ENCODE measurements around the gene CEP350.

DNA sequence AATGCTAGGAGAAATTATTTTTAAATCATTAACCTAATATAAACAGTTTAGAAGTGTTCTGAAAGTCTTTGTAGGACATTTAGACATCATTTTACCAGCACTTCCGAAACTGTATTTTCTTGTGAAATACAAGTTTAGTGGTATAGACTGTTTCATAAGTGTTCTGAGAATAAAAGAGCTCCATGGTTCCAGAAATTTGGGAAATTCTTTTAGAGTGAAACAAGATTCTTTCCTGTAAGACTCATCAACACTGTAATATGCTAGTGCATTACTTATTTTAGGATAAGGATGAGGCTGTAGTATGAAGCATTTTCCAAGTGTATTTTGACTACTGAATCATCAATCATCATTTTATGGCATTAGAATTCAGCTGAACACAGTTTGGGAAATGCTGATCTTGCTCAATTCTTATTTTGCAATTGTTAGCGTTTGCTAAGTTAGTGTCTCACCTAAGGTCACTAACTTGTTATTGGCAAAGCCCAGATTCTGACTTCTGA is 73.4 kb downstream of the CEP350 start:
- TF ChIP-seq, protein P1, sequence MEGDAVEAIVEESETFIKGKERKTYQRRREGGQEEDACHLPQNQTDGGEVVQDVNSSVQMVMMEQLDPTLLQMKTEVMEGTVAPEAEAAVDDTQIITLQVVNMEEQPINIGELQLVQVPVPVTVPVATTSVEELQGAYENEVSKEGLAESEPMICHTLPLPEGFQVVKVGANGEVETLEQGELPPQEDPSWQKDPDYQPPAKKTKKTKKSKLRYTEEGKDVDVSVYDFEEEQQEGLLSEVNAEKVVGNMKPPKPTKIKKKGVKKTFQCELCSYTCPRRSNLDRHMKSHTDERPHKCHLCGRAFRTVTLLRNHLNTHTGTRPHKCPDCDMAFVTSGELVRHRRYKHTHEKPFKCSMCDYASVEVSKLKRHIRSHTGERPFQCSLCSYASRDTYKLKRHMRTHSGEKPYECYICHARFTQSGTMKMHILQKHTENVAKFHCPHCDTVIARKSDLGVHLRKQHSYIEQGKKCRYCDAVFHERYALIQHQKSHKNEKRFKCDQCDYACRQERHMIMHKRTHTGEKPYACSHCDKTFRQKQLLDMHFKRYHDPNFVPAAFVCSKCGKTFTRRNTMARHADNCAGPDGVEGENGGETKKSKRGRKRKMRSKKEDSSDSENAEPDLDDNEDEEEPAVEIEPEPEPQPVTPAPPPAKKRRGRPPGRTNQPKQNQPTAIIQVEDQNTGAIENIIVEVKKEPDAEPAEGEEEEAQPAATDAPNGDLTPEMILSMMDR (IDR thresholded peaks at IDR 0.05) = no peak
- TF ChIP-seq EP300 (IDR thresholded peaks at IDR 0.05) (no peak), POLR2A (IDR thresholded peaks at IDR 0.05) (no peak)
